Measurements from ENCODE around the gene GIMAP1.

Gene GIMAP1

GRCh38 chr7:150746921-150747320 lies 30.5 kb downstream of the GIMAP1 start:
- Histone ChIP-seq H3K9ac (ENCODE audit: low read length) (no peak overlapping the region), H3K79me2 (ENCODE audit: low read length) (no peaks in the 10 kb centered on the region), H3K27ac (ENCODE audit: low read length) (no peak overlapping the region), H3K4me2 (ENCODE audit: low read depth, low read length) (no peak overlapping the region), H3K4me3 (ENCODE audit: low read length) (no peak overlapping the region), H3F3A (ENCODE audit: insufficient read depth, low read length) (no peaks in the 10 kb centered on the region), H3K9me2 (replicated peaks; ENCODE audit: insufficient read depth, low read length) (no peaks in the 10 kb centered on the region), H3K36me3 (replicated peaks; ENCODE audit: insufficient read depth, low read length) (no peaks in the 10 kb centered on the region), H2AFZ (ENCODE audit: low read length) (no peak overlapping the region), H3K9me3 (replicated peaks; ENCODE audit: insufficient read depth, low read length) (no peaks in the 10 kb centered on the region), H4K20me1 (ENCODE audit: insufficient read depth, low read length) (no peaks in the 10 kb centered on the region), H3K27me3 (replicated peaks; ENCODE audit: insufficient read depth, low read length) (no peaks in the 10 kb centered on the region), H3K4me1 (ENCODE audit: low read length) (no peaks in the 10 kb centered on the region)
- TF ChIP-seq, protein P1, sequence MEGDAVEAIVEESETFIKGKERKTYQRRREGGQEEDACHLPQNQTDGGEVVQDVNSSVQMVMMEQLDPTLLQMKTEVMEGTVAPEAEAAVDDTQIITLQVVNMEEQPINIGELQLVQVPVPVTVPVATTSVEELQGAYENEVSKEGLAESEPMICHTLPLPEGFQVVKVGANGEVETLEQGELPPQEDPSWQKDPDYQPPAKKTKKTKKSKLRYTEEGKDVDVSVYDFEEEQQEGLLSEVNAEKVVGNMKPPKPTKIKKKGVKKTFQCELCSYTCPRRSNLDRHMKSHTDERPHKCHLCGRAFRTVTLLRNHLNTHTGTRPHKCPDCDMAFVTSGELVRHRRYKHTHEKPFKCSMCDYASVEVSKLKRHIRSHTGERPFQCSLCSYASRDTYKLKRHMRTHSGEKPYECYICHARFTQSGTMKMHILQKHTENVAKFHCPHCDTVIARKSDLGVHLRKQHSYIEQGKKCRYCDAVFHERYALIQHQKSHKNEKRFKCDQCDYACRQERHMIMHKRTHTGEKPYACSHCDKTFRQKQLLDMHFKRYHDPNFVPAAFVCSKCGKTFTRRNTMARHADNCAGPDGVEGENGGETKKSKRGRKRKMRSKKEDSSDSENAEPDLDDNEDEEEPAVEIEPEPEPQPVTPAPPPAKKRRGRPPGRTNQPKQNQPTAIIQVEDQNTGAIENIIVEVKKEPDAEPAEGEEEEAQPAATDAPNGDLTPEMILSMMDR (IDR thresholded peaks at IDR 0.05; ENCODE audit: low read length) = no peak
- TF ChIP-seq EZH2phosphoT487 (IDR thresholded peaks at IDR 0.05; ENCODE audit: low read length) (no peak), EZH2 (optimal IDR thresholded peaks at IDR 0.05; ENCODE audit: low read depth, low read length) (no peak)
- no peak for DNase-seq

DNA sequence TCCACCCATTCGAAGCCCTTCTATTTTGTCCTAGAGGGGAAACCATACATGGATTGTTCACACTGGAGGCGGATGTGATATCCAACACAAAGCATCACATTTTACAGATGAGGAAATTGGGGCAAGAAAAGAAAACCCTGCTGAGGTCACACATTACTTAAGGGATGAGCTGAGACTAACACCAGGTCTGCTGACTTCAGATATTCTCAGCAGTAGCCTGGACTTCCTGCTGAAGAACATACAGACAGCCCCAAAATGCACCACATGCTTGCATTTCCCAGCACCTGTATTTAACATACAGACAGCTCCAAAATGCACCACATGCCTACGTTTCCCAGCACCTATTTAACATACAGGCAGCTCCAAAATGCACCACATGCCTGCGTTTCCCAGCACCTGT lies 32.0 kb downstream of the GIMAP1 start:
- Histone ChIP-seq H3K27me3 (replicated peaks; ENCODE audit: insufficient read depth, low read length) (no peaks in the 10 kb centered on the region), H3K4me3 (ENCODE audit: low read length) (no peak overlapping the region), H3K4me2 (ENCODE audit: low read depth, low read length) (no peak overlapping the region), H3K79me2 (ENCODE audit: low read length) (no peaks in the 10 kb centered on the region), H3F3A (ENCODE audit: insufficient read depth, low read length) (no peaks in the 10 kb centered on the region), H3K4me1 (ENCODE audit: low read length) (no peaks in the 10 kb centered on the region), H3K27ac (ENCODE audit: low read length) (no peak overlapping the region), H3K36me3 (replicated peaks; ENCODE audit: insufficient read depth, low read length) (no peaks in the 10 kb centered on the region), H3K9ac (ENCODE audit: low read length) (no peak overlapping the region), H3K9me2 (replicated peaks; ENCODE audit: insufficient read depth, low read length) (no peaks in the 10 kb centered on the region), H2AFZ (ENCODE audit: low read length) (no peak overlapping the region), H3K9me3 (replicated peaks; ENCODE audit: insufficient read depth, low read length) (no peaks in the 10 kb centered on the region), H4K20me1 (ENCODE audit: insufficient read depth, low read length) (no peaks in the 10 kb centered on the region)
- TF ChIP-seq EZH2 (optimal IDR thresholded peaks at IDR 0.05; ENCODE audit: low read depth, low read length) (no peak), EZH2phosphoT487 (IDR thresholded peaks at IDR 0.05; ENCODE audit: low read length) (no peak)
- TF ChIP-seq, protein P1 (IDR thresholded peaks at IDR 0.05; ENCODE audit: low read length) = no peak
- no peak for DNase-seq

DNA sequence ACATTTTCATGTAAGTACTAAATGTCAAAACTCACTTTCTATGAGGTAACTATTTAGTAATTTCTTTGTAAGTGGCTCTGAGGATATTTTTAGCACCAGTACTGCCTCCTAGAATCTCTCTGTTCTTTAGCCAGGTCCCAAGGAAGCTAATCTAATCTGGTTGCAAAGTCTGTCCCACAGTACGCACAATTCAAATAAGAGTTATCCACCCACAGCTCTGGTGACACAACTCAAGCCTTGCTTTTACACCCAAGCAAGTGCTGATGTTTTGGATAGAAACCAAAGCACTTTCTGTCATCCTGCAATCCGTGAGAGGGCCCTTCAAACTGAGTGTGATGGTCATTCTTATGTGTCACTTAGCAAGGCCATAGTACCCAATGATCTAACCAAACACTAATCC lies 35.3 kb downstream of the GIMAP1 start:
- H3K36me3 ChIP-seq (replicated peaks; ENCODE audit: insufficient read depth, low read length) = no peaks in the 10 kb centered on the region
- H3K27me3 ChIP-seq (replicated peaks; ENCODE audit: insufficient read depth, low read length) = no peaks in the 10 kb centered on the region
- H3K27ac ChIP-seq (ENCODE audit: low read length) = no peak overlapping the region
- TF ChIP-seq EZH2phosphoT487 (IDR thresholded peaks at IDR 0.05; ENCODE audit: low read length) (no peak), EZH2 (optimal IDR thresholded peaks at IDR 0.05; ENCODE audit: low read depth, low read length) (no peak)
- TF ChIP-seq, protein P1 (IDR thresholded peaks at IDR 0.05; ENCODE audit: low read length) = no peak
- no peak overlapping the region for H3K9ac ChIP-seq (ENCODE audit: low read length)
- no peaks in the 10 kb centered on the region for H3K79me2 ChIP-seq (ENCODE audit: low read length)
- H4K20me1 ChIP-seq (ENCODE audit: insufficient read depth, low read length) = no peaks in the 10 kb centered on the region
- H3K9me3 ChIP-seq (replicated peaks; ENCODE audit: insufficient read depth, low read length) = no peaks in the 10 kb centered on the region
- H3K4me3 ChIP-seq (ENCODE audit: low read length) = no peak overlapping the region
- DNase-seq = no peak
- no peaks in the 10 kb centered on the region for H3K4me1 ChIP-seq (ENCODE audit: low read length)
- no peaks in the 10 kb centered on the region for H3F3A ChIP-seq (ENCODE audit: insufficient read depth, low read length)
- H3K9me2 ChIP-seq (replicated peaks; ENCODE audit: insufficient read depth, low read length) = no peaks in the 10 kb centered on the region
- no peak overlapping the region for H3K4me2 ChIP-seq (ENCODE audit: low read depth, low read length)
- no peak overlapping the region for H2AFZ ChIP-seq (ENCODE audit: low read length)
